T-helper 1 cell treated with Interleukin-12 subunit alpha and Interleukin-12 subunit beta and Interleukin-4 antibody, amounts not matched to agents 30 μg/mL and 1 μg/mL, for 36 hours (primary cell): ENCODE data around the gene SUN3.

Experiments used
- H3K27ac Mint-ChIP-seq: one replicate; pipeline ENCODE4 v1.8.0; 2021; ENCODE audit warnings: mild to moderate bottlenecking, mixed read lengths
- H3K27me3 Mint-ChIP-seq: one replicate; pipeline ENCODE4 v1.8.0; 2021; ENCODE audit warnings: low read depth, mixed read lengths
- H3K36me3 Mint-ChIP-seq: one replicate; pipeline ENCODE4 v1.8.0; 2021; ENCODE audit warnings: low read depth, mixed read lengths
- H3K4me1 Mint-ChIP-seq: one replicate; pipeline ENCODE4 v1.8.0; 2021; ENCODE audit warnings: low read depth, mixed read lengths
- H3K4me3 Mint-ChIP-seq: one replicate; pipeline ENCODE4 v1.8.0; 2021; ENCODE audit warnings: mild to moderate bottlenecking, moderate library complexity, mixed read lengths
- H3K9me3 Mint-ChIP-seq: one replicate; pipeline ENCODE4 v1.8.0; 2021; ENCODE audit warnings: mixed read lengths

Gene SUN3

DNA sequence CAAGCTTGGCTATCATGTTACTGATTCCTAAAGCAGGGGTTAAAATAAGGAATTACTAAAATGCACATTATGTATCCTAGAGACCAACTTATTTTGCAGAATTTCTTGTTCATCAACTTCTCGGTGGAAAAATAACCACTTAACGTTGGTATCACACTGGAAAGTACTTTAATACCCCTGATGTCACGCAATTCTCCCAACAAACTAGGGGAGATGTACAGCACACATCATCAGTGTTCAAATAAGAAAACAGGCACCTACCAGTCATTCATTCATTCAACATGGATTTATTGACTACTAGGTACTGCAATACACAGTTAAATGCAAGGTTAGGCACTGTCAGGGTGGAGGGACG lies 50.1 kb downstream of the SUN3 start:
- peak overlapping the region; percentile 91 for H3K4me3 Mint-ChIP-seq
- H3K36me3 Mint-ChIP-seq = peaks cover 33% of the 10 kb centered on the region
- no peaks in the 10 kb centered on the region for H3K9me3 Mint-ChIP-seq
- peaks cover 22% of the 10 kb centered on the region for H3K4me1 Mint-ChIP-seq
- H3K27me3 Mint-ChIP-seq = no peaks in the 10 kb centered on the region
- H3K27ac Mint-ChIP-seq = peak overlapping the region; percentile 95

GRCh38 chr7:47973739-47974138 lies 55.2 kb downstream of the SUN3 start:
- H3K9me3 Mint-ChIP-seq = no peaks in the 10 kb centered on the region
- H3K27ac Mint-ChIP-seq = no peak overlapping the region
- no peaks in the 10 kb centered on the region for H3K27me3 Mint-ChIP-seq
- H3K4me1 Mint-ChIP-seq = peaks cover 32% of the 10 kb centered on the region
- H3K4me3 Mint-ChIP-seq = no peak overlapping the region
- H3K36me3 Mint-ChIP-seq = peaks cover 59% of the 10 kb centered on the region

- H3K36me3 Mint-ChIP-seq = peaks cover 62% of the 10 kb centered on the region
- no peaks in the 10 kb centered on the region for H3K9me3 Mint-ChIP-seq
- H3K27me3 Mint-ChIP-seq = no peaks in the 10 kb centered on the region
- peaks cover 23% of the 10 kb centered on the region for H3K4me1 Mint-ChIP-seq
- H3K4me3 Mint-ChIP-seq = no peak overlapping the region
- H3K27ac Mint-ChIP-seq = no peak overlapping the region
Measured at GRCh38 chr7:47970761-47971160, 58.1 kb downstream of the SUN3 start.

DNA sequence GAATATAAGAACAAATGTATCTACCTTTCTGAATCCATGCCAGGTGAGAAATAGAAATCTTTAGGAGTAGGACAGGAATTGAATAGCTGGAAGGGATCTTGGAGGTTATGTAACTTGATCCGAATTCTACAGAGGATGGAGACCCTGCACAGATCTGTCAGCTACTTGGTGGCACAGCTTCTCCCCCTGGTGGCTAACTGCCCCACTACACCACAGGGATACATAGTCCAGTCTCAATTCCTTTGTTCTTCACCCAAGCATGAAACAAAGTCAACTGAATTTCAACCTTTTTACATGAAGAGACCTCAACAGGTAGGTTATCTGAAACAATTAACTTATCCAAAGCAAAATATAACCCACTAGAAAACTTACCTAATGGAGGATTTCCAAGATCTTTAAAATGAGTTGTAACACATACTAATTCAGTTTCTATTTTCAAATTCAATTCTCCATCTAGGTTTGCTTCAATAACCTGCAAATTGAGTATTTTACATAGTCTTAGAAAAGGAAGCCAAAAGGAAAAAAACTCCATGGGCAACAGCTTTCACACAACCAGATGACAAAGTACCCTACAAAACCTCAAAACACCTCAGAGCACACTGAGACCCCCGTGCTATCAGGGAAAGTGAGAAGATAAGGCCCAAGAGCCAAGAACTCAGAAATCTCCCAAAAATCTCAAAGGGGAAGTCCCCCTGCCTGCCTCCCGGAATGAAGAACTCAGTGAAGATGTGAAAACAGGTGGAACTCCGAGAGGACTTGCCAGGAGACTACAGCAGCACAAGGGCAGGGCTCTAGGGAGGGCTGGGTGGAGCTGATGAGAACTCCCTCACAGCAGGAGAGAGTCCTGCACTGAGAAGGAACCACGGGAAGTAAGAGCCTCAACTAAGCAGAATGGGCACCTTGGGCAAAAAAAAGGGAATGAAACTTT lies 59.8 kb downstream of the SUN3 start:
- Mint-ChIP-seq H3K4me1 (peaks cover 21% of the 10 kb centered on the region), H3K27ac (no peak overlapping the region), H3K36me3 (peaks cover 66% of the 10 kb centered on the region), H3K9me3 (no peaks in the 10 kb centered on the region), H3K27me3 (no peaks in the 10 kb centered on the region), H3K4me3 (no peak overlapping the region)

GRCh38 chr7:47967708-47968107 lies 61.2 kb downstream of the SUN3 start:
- Mint-ChIP-seq H3K9me3 (no peaks in the 10 kb centered on the region), H3K27ac (no peak overlapping the region), H3K4me3 (no peak overlapping the region), H3K36me3 (peaks cover 64% of the 10 kb centered on the region), H3K4me1 (peaks cover 16% of the 10 kb centered on the region), H3K27me3 (no peaks in the 10 kb centered on the region)

DNA sequence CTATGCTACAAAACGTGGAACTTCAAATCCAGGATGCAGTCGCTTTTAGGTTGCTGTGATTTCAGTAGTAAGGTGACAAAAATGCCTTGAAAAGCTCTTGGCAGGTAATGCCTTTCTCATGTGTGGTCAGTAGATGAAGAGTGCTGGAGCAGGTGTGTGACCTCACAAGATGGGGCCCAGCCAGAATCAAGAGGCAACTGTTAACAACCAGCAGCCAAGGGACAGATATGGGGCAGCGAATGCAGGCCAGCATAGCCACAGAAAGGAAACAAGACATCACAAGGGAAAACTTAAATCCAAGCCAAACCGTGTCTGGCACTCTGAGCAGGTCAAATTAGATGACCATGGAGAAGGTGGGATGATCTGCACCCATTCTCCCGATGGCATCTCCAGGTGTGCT lies 61.8 kb downstream of the SUN3 start:
- Mint-ChIP-seq H3K4me1 (peaks cover 15% of the 10 kb centered on the region), H3K27me3 (no peaks in the 10 kb centered on the region), H3K4me3 (no peak overlapping the region), H3K9me3 (no peaks in the 10 kb centered on the region), H3K36me3 (peaks cover 66% of the 10 kb centered on the region), H3K27ac (no peak overlapping the region)

- H3K4me1 Mint-ChIP-seq = peaks cover 10% of the 10 kb centered on the region
- H3K27me3 Mint-ChIP-seq = no peaks in the 10 kb centered on the region
- peaks cover 71% of the 10 kb centered on the region for H3K36me3 Mint-ChIP-seq
- no peak overlapping the region for H3K4me3 Mint-ChIP-seq
- H3K27ac Mint-ChIP-seq = no peak overlapping the region
- no peaks in the 10 kb centered on the region for H3K9me3 Mint-ChIP-seq
Measured at GRCh38 chr7:47965456-47965855, 63.5 kb downstream of the SUN3 start.

GRCh38 chr7:47962262-47962661 lies 66.6 kb downstream of the SUN3 start:
- Mint-ChIP-seq H3K4me3 (no peak overlapping the region), H3K36me3 (peaks cover 61% of the 10 kb centered on the region), H3K9me3 (no peaks in the 10 kb centered on the region), H3K27ac (no peak overlapping the region), H3K4me1 (no peaks in the 10 kb centered on the region), H3K27me3 (no peaks in the 10 kb centered on the region)

- Mint-ChIP-seq H3K4me3 (no peak overlapping the region), H3K27ac (no peak overlapping the region), H3K27me3 (no peaks in the 10 kb centered on the region), H3K36me3 (peaks cover 25% of the 10 kb centered on the region), H3K4me1 (no peaks in the 10 kb centered on the region), H3K9me3 (no peaks in the 10 kb centered on the region)
Measured at GRCh38 chr7:47957156-47957555, 71.8 kb downstream of the SUN3 start.

DNA sequence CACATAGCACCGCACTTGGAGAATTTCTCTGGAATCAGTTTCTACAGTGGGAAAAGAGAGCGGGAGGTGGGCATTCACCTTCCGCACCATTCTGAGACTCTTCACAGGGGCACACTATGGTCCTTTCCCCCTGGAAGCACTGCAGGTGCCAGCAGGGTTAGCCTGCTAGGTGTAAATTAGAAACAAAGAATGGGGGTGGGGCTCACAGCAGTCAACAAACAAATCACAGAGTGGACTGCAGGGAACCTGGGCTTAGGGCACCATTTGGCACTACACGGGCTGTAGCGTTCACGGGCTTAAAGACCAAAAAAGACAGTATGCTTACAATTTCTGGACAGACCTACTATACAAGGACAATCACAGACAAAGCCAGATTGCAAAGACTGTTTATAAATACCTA lies 72.7 kb downstream of the SUN3 start:
- Mint-ChIP-seq H3K4me3 (no peak overlapping the region), H3K4me1 (no peaks in the 10 kb centered on the region), H3K9me3 (no peaks in the 10 kb centered on the region), H3K27ac (no peak overlapping the region), H3K27me3 (no peaks in the 10 kb centered on the region), H3K36me3 (peaks cover 18% of the 10 kb centered on the region)

DNA sequence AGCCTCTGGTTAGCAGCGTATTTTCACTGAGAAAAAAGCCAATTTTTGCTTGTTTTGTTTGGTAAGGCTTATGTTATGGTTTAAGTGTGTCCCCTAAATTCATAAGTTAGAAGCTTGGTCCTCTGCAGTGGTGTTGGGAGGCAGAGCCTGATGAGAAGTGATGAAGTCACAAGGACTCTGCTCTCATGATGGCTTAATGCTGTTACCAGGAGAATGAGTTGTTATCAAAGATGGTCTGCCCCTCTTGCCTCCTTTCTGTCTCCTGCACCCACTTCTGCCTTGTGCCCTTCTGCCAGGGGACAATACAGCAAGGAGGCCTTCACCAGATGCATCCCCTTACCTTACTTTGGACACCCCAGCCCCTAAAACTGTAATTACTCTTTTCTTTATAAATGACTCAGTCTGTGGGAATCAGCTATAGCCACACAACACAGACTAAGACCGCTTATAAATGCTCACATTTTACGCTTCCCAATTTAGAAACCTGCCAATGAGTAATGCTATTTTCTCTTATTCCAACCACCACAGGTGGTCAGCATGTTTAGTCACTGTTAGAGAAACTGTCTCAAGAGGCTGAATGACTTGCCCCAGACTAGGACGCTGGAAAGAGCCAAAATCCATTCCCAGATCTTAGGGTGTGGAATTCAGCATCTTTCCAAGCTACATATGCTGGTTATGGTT lies 74.5 kb downstream of the SUN3 start:
- H3K9me3 Mint-ChIP-seq = no peaks in the 10 kb centered on the region
- H3K4me1 Mint-ChIP-seq = no peaks in the 10 kb centered on the region
- no peaks in the 10 kb centered on the region for H3K27me3 Mint-ChIP-seq
- H3K36me3 Mint-ChIP-seq = peaks cover 12% of the 10 kb centered on the region
- no peak overlapping the region for H3K4me3 Mint-ChIP-seq
- no peak overlapping the region for H3K27ac Mint-ChIP-seq

GRCh38 chr7:47953822-47954221 lies 75.1 kb downstream of the SUN3 start:
- H3K4me3 Mint-ChIP-seq = no peak overlapping the region
- no peaks in the 10 kb centered on the region for H3K4me1 Mint-ChIP-seq
- H3K36me3 Mint-ChIP-seq = peaks cover 12% of the 10 kb centered on the region
- no peaks in the 10 kb centered on the region for H3K9me3 Mint-ChIP-seq
- H3K27me3 Mint-ChIP-seq = no peaks in the 10 kb centered on the region
- no peak overlapping the region for H3K27ac Mint-ChIP-seq

- Mint-ChIP-seq H3K36me3 (peaks cover 6% of the 10 kb centered on the region), H3K27ac (no peak overlapping the region), H3K4me3 (no peak overlapping the region), H3K4me1 (no peaks in the 10 kb centered on the region), H3K9me3 (no peaks in the 10 kb centered on the region), H3K27me3 (no peaks in the 10 kb centered on the region)
Measured at GRCh38 chr7:47952224-47952623, 76.7 kb downstream of the SUN3 start.

GRCh38 chr7:47951374-47951773 lies 77.5 kb downstream of the SUN3 start:
- H3K9me3 Mint-ChIP-seq = no peaks in the 10 kb centered on the region
- H3K27ac Mint-ChIP-seq = no peak overlapping the region
- no peak overlapping the region for H3K4me3 Mint-ChIP-seq
- H3K27me3 Mint-ChIP-seq = no peaks in the 10 kb centered on the region
- no peaks in the 10 kb centered on the region for H3K4me1 Mint-ChIP-seq
- peaks cover 4% of the 10 kb centered on the region for H3K36me3 Mint-ChIP-seq

GRCh38 chr7:47950714-47951113 lies 78.2 kb downstream of the SUN3 start:
- Mint-ChIP-seq H3K4me1 (no peaks in the 10 kb centered on the region), H3K27ac (no peak overlapping the region), H3K27me3 (no peaks in the 10 kb centered on the region), H3K4me3 (no peak overlapping the region), H3K36me3 (peaks cover 2% of the 10 kb centered on the region), H3K9me3 (no peaks in the 10 kb centered on the region)
